NK-92 (cell line): ENCODE data around the gene PRPF19.

Experiments used
- DNase-seq: peaks from one replicate; lab custom pipeline; 2025; ENCODE audit not compliant: unreplicated experiment; lab: John Stamatoyannopoulos, UW

The PRPF19 gene

DNA sequence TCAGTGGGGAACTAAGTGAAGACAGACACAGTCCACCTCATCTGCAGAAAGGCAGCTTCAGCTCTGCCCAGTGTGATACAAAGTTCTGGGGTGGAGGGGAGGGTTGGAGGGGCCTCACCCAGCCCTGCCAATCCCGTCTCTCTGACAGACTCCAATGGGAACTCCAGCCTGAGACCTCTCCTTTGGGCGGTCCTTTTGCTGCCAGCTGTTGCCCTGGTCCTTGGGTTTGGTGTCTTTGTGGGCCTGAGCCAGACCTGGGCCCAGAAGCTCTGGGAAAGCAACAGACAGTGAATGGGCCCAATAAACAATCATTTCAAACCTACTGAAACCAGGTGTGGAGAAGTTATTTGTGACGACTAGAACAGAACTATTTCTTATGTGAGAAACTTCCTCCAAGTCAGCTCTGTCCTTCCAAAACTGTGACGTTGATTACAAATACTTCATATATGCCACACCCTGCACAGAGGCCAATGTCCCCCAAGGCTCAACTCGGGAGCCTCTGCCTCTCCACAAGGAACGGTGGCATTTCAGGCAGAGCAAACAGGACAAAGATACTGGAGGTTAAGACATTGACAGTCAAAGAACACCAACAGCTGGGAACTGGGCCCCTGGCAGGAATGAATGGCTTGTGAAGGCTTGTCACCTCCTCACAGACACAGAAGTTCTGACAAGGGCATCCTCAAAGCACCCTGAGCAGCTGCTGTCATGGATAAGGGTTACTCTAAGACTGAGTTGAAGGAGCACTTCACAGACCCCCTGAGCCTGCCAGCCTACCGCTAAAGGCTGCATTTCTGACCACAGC, 30.8 kb downstream of the PRPF19 start:
- DNase-seq: no peak

DNA sequence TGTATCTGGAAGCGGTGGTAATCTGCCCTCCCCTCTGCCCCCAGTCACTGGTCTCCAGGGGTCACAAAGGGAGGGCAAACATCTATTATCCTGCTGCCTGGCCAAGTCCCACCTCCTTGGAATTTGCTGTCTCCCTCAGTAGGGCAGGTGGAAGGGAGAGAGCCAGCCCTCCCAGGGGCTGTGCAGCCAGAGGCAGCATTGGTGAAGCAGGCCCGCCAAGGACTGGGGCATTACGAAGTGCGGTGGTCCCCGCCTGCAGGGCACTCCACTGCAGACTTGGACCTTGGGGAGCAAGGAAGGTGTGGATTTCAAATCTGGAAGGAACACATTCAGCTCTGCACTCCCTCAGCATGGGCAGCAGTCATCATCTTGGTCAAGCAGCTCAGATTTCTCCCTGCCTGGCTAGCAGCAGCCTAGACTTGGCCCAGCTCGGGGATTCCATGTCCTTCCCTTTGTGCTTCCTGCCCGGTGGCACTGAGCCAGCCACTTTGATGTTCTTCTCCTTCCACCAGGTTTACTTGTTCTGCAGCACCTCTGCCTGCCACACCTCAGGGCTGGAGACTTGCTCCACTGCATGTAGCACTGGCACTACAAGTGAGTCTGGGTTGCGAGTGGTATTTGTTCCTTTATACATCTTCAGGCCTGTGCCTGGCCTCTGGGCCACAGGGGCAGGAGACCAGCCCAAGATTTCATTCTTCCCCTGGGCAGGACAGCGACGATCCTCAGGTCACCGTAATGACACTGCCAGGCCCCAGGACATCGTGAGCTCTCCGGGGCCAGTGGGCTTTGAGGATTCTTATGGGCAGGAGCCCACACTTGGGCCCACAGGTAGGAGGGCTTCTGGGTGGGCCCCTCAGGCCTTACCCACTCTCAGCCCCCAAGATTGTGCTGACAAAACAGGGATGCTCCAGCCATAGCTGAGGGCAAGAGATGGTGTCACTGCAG, 31.7 kb downstream of the PRPF19 start:
- DNase-seq: no peak

DNA sequence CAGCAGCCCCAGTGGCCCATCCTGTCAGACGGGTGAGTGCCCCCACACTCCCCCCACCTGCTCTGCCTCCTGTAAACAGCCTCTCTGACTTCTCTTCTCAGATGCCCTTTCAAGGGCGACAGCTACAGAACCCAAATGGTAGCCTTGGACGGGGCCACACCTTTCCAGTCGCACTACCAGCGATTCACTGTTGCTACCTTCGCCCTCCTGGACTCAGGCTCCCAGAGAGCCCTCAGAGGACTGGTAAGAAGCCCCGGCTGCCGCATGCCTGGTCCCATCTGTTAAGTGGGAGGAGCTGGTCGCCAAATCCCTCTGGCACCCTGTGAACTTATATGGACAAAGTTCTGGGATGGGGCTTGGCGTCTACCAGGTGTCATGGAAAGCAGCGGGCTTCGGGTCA, 32.9 kb downstream of the PRPF19 start:
- no peak for DNase-seq

DNA sequence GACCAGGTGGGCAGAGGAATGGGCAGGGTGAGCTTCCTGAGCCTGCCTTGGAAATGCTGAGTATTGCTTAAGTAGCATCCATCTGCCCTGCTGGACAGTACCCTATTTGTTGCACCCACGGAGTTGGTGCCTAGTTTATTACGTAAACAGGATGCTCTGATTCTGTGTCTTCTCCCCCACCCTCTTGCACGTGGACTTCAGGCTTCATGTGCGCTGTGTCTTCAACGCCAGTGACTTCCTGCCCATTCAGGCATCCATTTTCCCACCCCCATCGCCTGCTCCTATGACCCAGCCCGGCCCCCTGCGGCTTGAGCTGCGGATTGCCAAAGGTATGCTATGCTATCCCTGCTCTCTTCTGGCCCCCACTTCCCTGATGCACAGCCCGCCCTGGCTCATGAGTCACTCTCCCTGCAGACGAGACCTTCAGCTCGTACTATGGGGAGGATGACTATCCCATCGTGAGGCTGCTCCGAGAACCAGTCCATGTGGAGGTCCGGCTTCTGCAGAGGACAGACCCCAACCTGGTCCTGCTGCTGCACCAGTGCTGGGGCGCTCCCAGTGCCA, 33.3 kb downstream of the PRPF19 start:
- DNase-seq: no peak

DNA sequence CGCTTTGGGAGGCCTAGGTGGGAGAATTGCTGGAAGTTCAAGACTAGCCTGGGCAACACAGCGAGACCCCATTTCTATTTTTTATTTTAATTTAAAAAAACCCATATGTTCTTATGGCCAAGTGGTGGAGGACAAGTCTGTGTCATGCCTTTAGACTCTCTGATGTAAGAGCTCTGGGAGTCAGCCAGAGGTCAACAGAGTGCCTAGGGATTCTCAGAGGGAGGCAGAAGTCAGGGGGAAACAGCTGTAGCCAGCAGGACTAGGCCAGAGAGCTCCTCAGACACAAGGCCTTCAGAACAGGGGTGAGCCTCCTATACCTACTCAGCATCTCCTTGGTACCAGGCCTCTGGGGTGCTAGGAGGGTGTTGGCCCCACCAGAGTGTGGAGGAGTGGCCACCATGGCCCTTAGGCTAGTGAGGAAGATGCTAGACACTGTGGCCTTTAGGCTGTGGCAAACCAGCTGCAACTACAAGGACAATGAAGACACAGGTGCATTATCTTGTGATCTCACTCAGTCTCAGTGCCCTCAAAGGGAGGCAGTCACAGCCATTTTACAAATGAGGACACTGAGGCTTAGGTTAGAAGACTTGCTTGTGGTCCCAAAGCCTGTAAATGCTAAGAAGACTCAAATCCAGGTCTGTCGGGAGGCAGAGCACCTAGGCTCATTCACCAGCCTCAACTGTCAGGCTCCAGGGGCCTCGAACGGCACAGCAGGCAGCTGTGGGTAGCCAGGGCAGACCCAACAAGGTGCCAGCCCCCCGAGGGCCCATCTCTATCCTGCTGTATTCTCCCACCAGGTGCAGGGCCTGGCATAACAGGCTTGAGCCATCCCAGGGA, 34.0 kb downstream of the PRPF19 start:
- DNase-seq: no peak

DNA sequence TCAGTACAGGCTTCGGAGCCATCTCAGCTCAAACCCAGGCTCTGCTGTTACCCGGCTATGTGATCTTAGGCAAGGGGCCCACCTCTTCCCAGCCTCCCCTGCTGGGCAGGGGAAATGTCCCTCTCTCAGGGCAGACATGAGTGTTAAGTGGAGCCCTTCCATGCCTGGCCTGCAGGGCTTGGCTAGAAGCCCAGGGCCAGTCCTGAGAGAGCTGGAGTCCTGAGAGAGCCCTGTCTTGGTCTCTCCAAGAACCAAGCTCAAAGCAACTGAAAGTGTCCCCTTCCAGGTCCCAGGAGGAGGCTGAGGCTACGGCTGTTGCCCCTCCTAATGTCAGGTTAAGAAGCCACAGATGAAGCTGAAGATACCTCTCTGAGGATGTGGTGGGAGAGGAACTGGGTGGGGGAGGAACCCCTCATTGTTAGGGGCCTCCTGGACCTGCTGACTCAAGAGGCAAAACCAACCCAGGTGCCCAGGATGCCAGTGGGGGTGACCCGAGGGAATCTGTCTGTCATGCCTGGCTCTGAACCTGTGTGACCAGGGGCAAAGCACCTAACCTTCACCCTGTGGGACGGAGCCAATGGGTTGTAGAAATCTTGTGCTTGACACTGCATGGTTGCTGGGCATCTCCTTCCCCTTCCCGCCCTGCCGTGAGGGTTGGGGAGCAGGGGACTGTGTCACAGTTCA, 34.9 kb downstream of the PRPF19 start:
- DNase-seq: no peak

DNA sequence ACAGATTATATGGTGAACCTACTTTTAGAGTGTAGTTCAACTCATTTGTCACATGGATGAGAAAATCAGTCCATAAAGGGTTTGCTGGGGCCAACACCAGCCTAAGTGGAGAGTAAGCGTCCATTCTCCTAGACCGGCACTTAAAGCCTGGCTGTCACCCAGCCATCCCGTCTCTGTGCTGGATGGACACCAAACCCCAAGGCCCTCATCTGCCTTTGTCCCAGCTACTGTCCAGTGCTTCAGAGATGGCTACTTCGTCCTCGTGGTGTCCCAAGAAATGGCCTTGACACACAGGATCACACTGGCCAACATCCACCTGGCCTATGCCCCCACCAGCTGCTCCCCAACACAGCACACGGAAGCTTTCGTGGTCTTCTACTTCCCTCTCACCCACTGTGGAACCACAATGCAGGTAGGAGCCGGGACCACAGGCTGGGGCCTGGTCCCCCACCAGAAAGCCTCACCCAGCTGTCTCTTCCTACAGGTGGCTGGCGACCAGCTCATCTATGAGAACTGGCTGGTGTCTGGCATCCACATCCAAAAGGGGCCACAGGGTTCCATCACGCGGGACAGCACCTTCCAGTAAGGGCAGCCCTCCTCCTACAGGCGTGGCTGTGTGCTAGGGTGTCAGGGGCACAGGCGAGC, 35.5 kb downstream of the PRPF19 start:
- DNase-seq: no peak

DNA sequence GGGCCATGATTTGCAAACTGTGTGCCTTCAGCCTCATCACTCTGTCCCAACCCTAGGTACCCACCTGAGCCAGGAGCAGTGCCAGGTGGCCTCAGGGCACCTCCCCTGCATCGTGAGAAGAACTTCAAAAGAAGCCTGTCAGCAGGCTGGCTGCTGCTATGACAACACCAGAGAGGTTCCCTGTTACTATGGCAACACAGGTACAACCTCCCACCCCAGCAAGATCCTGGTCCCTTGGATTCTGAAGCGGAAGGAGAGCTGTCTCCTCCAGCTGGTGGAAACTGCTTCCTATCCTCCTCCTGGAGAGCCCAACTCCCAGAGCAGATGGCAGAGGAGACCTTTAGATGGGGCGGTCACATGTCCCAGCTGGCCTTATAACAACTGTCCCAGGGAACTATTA, 36.1 kb downstream of the PRPF19 start:
- DNase-seq: no peak

DNA sequence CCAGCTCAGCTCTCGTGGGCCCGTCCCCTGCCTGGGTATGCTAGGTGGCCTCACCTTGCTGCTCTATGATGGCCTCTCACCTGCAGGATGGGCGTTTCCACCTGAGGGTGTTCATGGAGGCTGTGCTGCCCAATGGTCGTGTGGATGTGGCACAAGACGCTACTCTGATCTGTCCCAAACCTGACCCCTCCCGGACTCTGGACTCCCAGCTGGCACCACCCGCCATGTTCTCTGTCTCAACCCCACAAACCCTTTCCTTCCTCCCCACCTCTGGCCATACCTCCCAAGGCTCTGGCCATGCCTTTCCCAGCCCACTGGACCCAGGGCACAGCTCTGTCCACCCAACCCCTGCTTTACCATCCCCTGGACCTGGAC, 36.9 kb downstream of the PRPF19 start:
- no peak for DNase-seq

DNA sequence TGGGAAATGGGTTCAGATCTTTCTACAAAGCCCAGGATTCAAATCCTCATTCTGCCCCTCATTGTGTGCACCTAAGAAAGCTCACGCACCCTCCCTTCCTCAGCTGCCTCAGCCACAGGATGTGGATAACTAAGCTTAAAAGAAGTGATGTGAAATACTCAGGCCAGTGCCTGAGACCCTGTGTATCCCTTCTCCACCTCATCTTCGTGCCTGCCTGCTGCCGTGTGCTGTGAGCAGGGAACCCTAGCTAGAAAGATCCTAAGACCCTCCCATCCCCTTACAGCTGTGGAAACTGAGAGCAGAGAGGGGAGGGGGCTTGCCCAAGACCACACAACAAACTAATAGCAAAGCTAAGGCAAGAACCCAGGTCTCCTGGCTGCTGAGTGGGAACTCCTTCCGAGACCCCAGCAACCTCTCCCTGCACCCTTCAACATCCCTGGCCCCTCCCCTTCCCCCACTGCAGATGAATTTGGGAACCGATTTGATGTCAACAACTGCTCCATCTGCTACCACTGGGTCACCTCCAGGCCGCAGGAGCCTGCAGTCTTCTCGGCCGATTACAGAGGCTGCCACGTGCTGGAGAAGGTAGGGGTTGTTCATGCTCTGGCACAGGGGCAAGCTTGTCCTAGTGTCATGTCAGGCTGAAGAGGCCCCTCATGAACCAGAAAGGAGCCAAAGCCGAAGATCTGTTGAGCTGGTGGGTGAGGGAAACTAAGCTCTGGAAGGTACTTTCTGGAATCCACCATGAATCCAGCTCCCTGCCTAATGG, 37.5 kb downstream of the PRPF19 start:
- DNase-seq: no peak

DNA sequence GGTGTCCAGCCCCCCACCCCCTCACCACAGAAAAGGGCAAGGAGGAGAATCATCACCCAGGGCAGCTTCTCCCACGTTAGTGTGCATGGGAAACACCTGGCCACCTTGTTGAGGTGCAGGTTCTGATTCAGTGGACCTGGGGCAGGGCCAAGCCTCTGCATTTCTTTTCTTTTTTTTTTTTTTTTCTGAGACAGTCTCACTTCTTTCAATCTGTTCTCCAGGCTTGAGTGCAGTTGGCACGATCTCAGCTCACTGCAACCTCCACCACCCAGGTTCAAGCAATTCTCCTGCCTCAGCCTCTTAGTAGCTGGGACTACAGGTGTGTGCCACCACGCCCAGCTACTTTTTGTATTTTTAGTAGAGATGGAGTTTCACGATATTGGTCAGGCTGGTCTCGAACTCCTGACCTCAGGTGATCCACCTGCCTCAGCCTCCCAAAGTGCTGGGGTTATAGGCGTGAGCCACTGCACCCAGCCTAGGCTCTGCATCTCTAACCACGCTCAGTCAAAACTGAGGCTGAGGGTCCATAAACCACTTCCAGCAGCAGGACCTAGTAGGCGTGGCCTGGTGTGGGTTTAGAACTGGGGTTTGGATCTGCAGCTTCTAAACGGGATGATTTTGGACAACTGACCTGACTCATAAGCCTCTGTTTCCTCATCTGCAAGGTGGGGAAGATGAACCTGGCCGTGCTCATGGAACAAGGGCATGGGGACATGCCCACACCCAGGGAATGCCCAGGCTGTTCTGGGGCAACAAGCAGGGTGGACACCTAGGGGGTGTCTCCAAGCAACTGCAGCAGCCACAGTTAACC, 38.3 kb downstream of the PRPF19 start:
- DNase-seq: no peak

DNA sequence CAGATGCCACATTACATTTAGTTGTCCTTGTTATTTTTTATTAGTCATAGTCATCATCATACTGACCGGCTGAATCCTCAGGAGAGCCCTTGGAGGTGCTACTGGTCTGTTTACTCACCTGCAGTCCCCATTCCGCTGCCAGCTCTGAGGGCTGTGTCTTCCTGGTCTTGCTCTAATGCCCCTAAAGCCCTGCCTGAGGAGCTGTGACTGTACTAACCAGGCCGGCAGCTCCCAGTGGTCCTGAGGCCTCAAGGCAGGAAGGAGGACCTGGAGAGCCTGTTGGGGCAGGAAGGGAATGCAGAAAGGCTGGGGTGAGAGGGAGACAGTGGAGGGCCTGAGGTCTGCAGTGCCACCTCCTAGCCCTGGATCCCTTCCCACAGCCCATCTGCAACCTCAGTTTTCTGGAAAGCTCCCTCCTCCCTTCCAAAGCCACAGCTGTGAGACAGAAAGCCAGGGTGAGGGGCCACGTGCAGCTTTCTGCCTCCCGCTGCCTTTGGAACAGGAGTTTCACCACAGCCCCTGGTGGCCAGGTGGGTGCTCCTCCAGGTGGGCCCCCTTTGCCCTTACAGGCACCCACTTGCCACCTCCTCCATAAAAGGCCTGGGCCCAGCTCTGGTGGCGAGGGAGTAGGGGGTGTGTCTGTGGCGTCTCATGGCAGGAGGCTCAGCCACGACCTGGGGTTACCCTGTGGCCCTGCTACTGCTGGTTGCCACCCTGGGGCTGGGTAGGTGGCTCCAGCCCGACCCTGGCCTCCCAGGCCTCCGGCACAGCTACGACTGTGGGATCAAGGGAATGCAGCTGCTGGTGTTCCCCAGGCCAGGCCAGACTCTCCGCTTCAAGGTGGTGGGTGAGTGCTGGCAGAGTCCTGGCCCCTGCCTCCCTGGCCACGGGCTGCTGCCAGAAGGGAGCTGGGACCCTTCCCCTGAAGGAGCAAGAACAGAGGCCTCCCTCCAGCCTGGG, 39.2 kb downstream of the PRPF19 start, which contains the start of gene ZP1:
Gene ZP1, plus strand, starts transcription at position 632 of the 960 bp plus-strand sequence. Its CDS starts 20 bp downstream, at position 652.
- no peak for DNase-seq

DNA sequence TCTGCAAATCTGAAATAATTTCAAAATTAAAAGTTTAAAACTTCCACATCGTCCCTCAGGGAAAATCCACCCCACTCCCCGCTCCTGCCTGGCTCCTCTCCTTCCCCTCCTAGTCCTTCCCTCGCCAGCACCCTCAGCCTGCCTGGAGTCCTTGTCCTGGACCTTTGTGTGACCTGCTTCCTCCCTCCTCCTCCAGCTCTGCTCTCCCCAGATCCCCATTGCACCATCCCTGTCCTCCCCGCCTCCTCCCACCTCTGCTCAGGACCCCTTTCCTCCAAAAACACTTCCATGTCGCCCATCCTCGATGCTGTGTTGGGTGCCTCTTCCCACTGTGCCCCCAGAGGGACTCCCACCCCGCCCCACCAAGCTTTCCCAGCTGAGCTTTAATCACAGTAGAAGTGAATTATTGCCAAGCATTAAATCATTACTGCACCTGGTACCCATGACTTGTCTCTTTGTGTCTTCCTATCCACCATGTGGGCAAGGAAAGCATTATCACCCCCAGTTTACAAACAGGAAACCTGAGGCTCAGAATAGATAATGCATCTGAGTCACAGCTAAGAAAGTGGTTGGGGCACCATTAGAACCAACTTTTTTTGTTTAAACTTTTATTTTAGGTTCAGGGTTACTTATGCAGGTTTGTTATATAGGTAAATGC, 41.4 kb downstream of the PRPF19 start:
- DNase-seq: no peak

DNA sequence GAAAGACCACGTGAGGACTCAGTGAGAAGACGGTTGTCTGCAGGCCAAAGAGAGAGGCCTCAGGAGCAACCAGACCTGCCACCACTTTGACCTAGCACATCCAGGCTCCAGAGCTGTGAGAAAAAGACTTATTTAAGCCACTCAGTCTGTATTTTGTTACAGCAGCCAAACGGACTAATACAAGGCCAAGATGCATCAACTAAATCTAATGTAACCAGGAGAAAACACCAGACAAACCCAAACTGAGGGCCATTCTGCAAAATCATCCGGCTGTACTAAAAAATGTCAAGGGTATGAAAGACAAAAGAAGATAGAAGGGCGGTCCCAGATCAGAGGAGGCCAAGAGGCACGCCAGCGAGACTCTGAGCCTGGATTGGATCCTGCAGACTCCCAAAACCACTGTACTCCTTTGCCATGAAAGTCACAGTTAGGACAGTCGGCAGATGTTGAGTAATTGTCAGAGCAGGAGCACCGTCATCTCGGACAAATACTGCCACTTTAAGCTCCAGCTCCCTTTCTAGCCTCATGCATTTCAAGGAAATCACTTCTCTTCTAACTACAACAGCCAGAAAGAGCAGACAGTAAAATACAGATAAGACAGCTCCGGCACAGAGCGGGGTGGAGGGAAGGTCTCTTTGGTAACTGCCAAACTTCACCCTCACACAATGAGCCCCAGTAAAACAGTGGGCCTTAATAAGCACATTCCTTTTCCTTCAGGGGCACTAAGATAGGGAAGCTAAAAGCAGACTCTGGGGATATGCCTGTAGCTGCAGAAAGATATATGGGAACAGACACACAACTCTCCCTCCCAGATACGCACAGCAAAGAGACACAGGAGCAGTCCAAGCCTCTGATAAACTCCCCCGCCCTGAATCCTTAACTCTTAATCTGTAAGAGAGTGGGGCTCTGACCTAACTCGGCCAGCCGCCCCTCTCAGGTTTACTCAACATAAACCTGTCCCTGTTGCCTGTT, 42.5 kb downstream of the PRPF19 start:
- DNase-seq: no peak

DNA sequence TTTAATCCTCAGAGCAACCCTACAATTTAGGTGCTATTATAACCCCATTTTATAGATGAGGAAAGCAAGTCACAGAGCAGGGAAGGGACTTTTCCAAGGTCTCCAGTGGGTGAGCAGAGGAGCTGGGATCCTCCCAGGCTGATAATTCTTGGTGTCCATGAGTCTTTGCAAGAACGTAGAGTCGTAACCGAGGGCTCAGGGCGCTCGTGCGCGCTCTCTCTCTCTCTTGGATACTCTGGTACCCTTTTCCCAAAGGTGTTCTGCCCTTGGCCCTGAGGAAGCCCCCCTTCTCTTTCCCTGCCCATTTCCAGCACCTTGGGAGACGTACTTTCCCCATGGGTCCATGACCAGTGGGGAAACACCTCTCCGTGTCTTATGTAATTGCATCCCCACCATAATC, 44.2 kb downstream of the PRPF19 start:
- DNase-seq: no peak
